H1 (cell line): ENCODE data around the gene MBNL3. TPM values are rescaled to one million over a fixed set of nuclear protein-coding genes. Genes with fewer than 3 reads are reported as not detected.

Source experiments
- EP300 ChIP-seq, 2 experiments: IDR thresholded peaks; 1 replicate in 1 of 2; 2 replicates in 1 of 2; pipeline ENCODE4 v1.6.1; 2011 to 2012; ENCODE audit warnings: low read depth in 2 of 2, low read length in 2 of 2, mild to moderate bottlenecking in 2 of 2, borderline replicate concordance in 1 of 2, inconsistent platforms in 1 of 2, moderate library complexity in 1 of 2
- GTF2F1 ChIP-seq: IDR thresholded peaks from 2 replicates; pipeline ENCODE4 v1.6.1; 2012; ENCODE audit warnings: low read depth, low read length, improper control_type of control experiment, borderline replicate concordance
- polyA plus RNA-seq, 7 experiments: library from polyadenylated mRNA; depleted of rRNA in 3 of 7; stranded (reverse) in 5 of 7; unstranded in 2 of 7; fragments of >200 nt in 5 of 7; fragments of 200-250 nt in 2 of 7; gene quantifications; 1 replicate in 5 of 7; 2 replicates in 1 of 7; 4 replicates in 1 of 7; pipeline versions ENCODE4 v1.2.1 to v1.2.3, GENCODE V29; 2011 to 2013; ENCODE audit warnings: missing spikeins in 2 of 7, mixed read lengths in 2 of 7
- total RNA-seq: library from RNA; stranded (reverse); fragmentation: NEBNext Ultra II Directional; extraction: Animal tissue kit (Norgen Biotek cat#: 25700); gene quantifications from 2 replicates; pipeline ENCODE4 v1.2.1, GENCODE V29; 2021

Gene MBNL3
- total and polyA plus RNA-seq, 2 of the 8 experiments (the other 6 are each of a cell fraction or from before 2014, with no cell fraction given): 3.5 to 4.3 TPM

- TF ChIP-seq GTF2F1 (no peak), EP300 (IDR thresholded peaks at IDR 0.05; ENCODE audit: borderline replicate concordance in 1 of 2, low read depth in 2 of 2, low read length in 2 of 2) (no peak)
Observed at GRCh38 chrX:132353430-132353829, 135.4 kb downstream of the MBNL3 start (continued).
